GM18873 (cell line): Measurements from ENCODE around the gene ANKRD45.
"Not testable (repeated sequence)": the region's sequence is repeated elsewhere in the genome, so short reads cannot be mapped to it uniquely, and the experiment has no call there.

ENCODE experiments used
- ATAC-seq: cut with Tn5 transposase; IDR thresholded peaks from one replicate; pipeline ENCODE4 v1.9.1; 2021; ENCODE audit warnings: mild to moderate bottlenecking, moderate library complexity, moderate number of reproducible peaks; ENCODE audit not compliant: unreplicated experiment, low FRiP score

The ANKRD45 gene

GRCh38 chr1:173646656-173647055 is 23.0 kb downstream of the ANKRD45 start:
- no peak for ATAC-seq

- not testable (repeated sequence) for ATAC-seq
Observed at GRCh38 chr1:173642450-173643139, 27.1 kb downstream of the ANKRD45 start.

GRCh38 chr1:173639102-173639501 is 30.5 kb downstream of the ANKRD45 start:
- no peak for ATAC-seq

GRCh38 chr1:173638043-173639021 is 31.3 kb downstream of the ANKRD45 start:
- ATAC-seq = no peak

- not testable (repeated sequence) for ATAC-seq
Observed at GRCh38 chr1:173637236-173638042, 32.2 kb downstream of the ANKRD45 start.

- no peak for ATAC-seq
Observed at GRCh38 chr1:173635116-173635515, 34.5 kb downstream of the ANKRD45 start, which contains the start of gene TEX50. TEX50 (plus strand) TSS chr1:173635338; CDS start chr1:173635522, 184 bp downstream.

- ATAC-seq = no peak
Observed at GRCh38 chr1:173628888-173629287, 40.8 kb downstream of the ANKRD45 start.

GRCh38 chr1:173627269-173627668 is 42.4 kb downstream of the ANKRD45 start:
- no peak for ATAC-seq

- ATAC-seq = no peak
Observed at GRCh38 chr1:173616859-173617258, 52.8 kb downstream of the ANKRD45 start.

- not testable (repeated sequence) for ATAC-seq
Observed at GRCh38 chr1:173613086-173613485, 56.6 kb downstream of the ANKRD45 start.

- no peak for ATAC-seq
Observed at GRCh38 chr1:173608503-173609216, 61.0 kb downstream of the ANKRD45 start.

- no peak for ATAC-seq
Observed at GRCh38 chr1:173603056-173603591, 66.5 kb downstream of the ANKRD45 start, which contains the start of gene SLC9C2. SLC9C2 (minus strand) TSS chr1:173603072; CDS start chr1:173601776, 1,296 bp downstream.

- no peak for ATAC-seq
Observed at GRCh38 chr1:173601588-173601987, 68.1 kb downstream of the ANKRD45 start.

GRCh38 chr1:173596097-173596825 is 73.4 kb downstream of the ANKRD45 start:
- no peak for ATAC-seq

- ATAC-seq = not testable (repeated sequence)
Observed at GRCh38 chr1:173591138-173591537, 78.5 kb downstream of the ANKRD45 start.

GRCh38 chr1:173590557-173590956 is 79.1 kb downstream of the ANKRD45 start:
- no peak for ATAC-seq

GRCh38 chr1:173581383-173582079 is 88.1 kb downstream of the ANKRD45 start:
- ATAC-seq = no peak

GRCh38 chr1:173580658-173581057 is 89.0 kb downstream of the ANKRD45 start:
- ATAC-seq = no peak
